Astrocyte (in vitro differentiated cells and primary cell): ENCODE data around the gene RRP1. TPM values are rescaled to one million over a fixed set of nuclear protein-coding genes. Genes with fewer than 3 reads are reported as not detected.
"Not testable (repeated sequence)": the region's sequence is repeated elsewhere in the genome, so short reads cannot be mapped to it uniquely, and the experiment has no call there.

Experiments used
- DNase-seq: peaks from one replicate; pipeline ENCODE4 v3.0.0-alpha.2; 2010; ENCODE audit warnings: low read depth
- FAIRE-seq: peaks from 2 replicates; lab custom pipeline; 2011; peaks lifted over from hg19 to GRCh38; lab: Jason Lieb, UNC
- H2AFZ ChIP-seq: 2 replicates; pipeline ENCODE4 v1.6.0; 2012; ENCODE audit warnings: low read depth, low read length, inconsistent platforms
- H3K27ac ChIP-seq: 2 replicates; pipeline ENCODE4 v1.5.1; 2011; ENCODE audit warnings: low read depth, low read length, inconsistent platforms
- H3K27me3 ChIP-seq: 2 replicates; pipeline ENCODE4 v1.6.0; 2011; ENCODE audit warnings: low read length, inconsistent platforms; ENCODE audit not compliant: insufficient read depth
- H3K36me3 ChIP-seq: 2 replicates; pipeline ENCODE4 v1.5.1; 2011; ENCODE audit warnings: low read length, inconsistent platforms; ENCODE audit not compliant: insufficient read depth
- H3K4me1 ChIP-seq: 2 replicates; pipeline ENCODE4 v1.5.1; 2011; ENCODE audit warnings: low read length, inconsistent platforms; ENCODE audit not compliant: insufficient read depth
- H3K4me2 ChIP-seq: 2 replicates; pipeline ENCODE4 v1.6.0; 2012; ENCODE audit warnings: low read length, inconsistent platforms
- H3K4me3 ChIP-seq: 2 replicates; pipeline ENCODE4 v1.5.1; 2011; ENCODE audit warnings: low read depth, mild to moderate bottlenecking, low read length, inconsistent platforms; ENCODE audit not compliant: insufficient read depth
- H3K79me2 ChIP-seq: 2 replicates; pipeline ENCODE4 v1.6.0; 2012; ENCODE audit warnings: mild to moderate bottlenecking, low read length, inconsistent platforms; ENCODE audit not compliant: insufficient read depth
- H3K9ac ChIP-seq: 2 replicates; pipeline ENCODE4 v1.6.0; 2012; ENCODE audit warnings: mild to moderate bottlenecking, low read length, inconsistent platforms
- H3K9me3 ChIP-seq: 2 replicates; pipeline ENCODE4 v1.5.1; 2012; ENCODE audit warnings: low read depth, mild to moderate bottlenecking, low read length, inconsistent platforms; ENCODE audit not compliant: insufficient read depth
- H4K20me1 ChIP-seq: 2 replicates; pipeline ENCODE4 v1.6.0; 2012; ENCODE audit warnings: low read length, inconsistent platforms; ENCODE audit not compliant: insufficient read depth
- H3K27ac Mint-ChIP-seq: one replicate; pipeline ENCODE4 v1.8.0; 2021; ENCODE audit warnings: mild to moderate bottlenecking, mixed read lengths; ENCODE audit not compliant: unreplicated experiment
- H3K27me3 Mint-ChIP-seq: one replicate; pipeline ENCODE4 v1.8.0; 2021; ENCODE audit warnings: low read depth, mixed read lengths; ENCODE audit not compliant: unreplicated experiment
- H3K36me3 Mint-ChIP-seq: one replicate; pipeline ENCODE4 v1.8.0; 2021; ENCODE audit warnings: low read depth, mixed read lengths; ENCODE audit not compliant: unreplicated experiment
- H3K4me1 Mint-ChIP-seq: one replicate; pipeline ENCODE4 v1.8.0; 2021; ENCODE audit warnings: low read depth, mixed read lengths; ENCODE audit not compliant: unreplicated experiment
- H3K4me3 Mint-ChIP-seq: one replicate; pipeline ENCODE4 v1.8.0; 2021; ENCODE audit warnings: mild to moderate bottlenecking, moderate library complexity, mixed read lengths; ENCODE audit not compliant: unreplicated experiment
- H3K9me3 Mint-ChIP-seq: one replicate; pipeline ENCODE4 v1.8.0; 2021; ENCODE audit warnings: mild to moderate bottlenecking, mixed read lengths; ENCODE audit not compliant: unreplicated experiment
- EZH2 ChIP-seq: IDR thresholded peaks from 2 replicates; pipeline ENCODE4 v1.6.1; 2012; ENCODE audit warnings: mild to moderate bottlenecking, low read length, inconsistent platforms; ENCODE audit not compliant: insufficient read depth
- total RNA-seq: library from RNA; stranded (reverse); gene quantifications from 2 replicates; pipeline ENCODE4 v1.2.1, GENCODE V29; 2021
- TF ChIP-seq, protein P1 (sequence below): IDR thresholded peaks from 2 replicates; pipeline ENCODE4 v1.5.1; 2011; ENCODE audit warnings: low read depth, mild to moderate bottlenecking, inconsistent platforms, low read length, moderate library complexity; ENCODE audit not compliant: insufficient read depth

The RRP1 gene
- total RNA-seq, 1 donor from 2014 or later, result 24.9 TPM

DNA sequence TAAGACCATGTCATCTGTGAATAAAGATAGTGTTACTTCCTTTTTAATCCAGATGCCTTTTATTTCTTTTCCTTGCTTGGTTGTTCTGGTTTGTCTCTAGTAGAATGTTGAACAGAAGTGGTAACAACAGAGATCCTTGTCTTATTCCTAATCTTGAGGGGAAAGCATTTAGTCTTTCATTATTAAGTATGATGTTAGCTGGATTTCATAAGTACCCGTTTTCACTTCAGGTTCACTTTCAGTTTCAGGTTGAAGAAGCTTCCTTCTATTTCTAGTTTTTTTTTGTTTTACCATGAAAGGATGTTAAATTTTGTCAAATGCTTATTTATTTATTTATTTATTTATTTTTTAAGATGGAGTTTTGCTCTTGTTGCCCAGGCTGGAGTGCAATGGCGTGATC is 53.4 kb downstream of the RRP1 start:
- Histone ChIP-seq H3K9ac (no peak overlapping the region), H3K27me3 (peaks cover 3% of the 10 kb centered on the region), H3K4me1 (no peaks in the 10 kb centered on the region), H3K4me3 (no peak overlapping the region), H3K36me3 (no peaks in the 10 kb centered on the region), H3K9me3 (no peaks in the 10 kb centered on the region), H2AFZ (no peak overlapping the region), H3K27ac (no peak overlapping the region), H3K79me2 (no peaks in the 10 kb centered on the region), H4K20me1 (no peaks in the 10 kb centered on the region), H3K4me2 (no peak overlapping the region)
- no peak for TF ChIP-seq EZH2
- TF ChIP-seq, protein P1, sequence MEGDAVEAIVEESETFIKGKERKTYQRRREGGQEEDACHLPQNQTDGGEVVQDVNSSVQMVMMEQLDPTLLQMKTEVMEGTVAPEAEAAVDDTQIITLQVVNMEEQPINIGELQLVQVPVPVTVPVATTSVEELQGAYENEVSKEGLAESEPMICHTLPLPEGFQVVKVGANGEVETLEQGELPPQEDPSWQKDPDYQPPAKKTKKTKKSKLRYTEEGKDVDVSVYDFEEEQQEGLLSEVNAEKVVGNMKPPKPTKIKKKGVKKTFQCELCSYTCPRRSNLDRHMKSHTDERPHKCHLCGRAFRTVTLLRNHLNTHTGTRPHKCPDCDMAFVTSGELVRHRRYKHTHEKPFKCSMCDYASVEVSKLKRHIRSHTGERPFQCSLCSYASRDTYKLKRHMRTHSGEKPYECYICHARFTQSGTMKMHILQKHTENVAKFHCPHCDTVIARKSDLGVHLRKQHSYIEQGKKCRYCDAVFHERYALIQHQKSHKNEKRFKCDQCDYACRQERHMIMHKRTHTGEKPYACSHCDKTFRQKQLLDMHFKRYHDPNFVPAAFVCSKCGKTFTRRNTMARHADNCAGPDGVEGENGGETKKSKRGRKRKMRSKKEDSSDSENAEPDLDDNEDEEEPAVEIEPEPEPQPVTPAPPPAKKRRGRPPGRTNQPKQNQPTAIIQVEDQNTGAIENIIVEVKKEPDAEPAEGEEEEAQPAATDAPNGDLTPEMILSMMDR, result no peak
- Mint-ChIP-seq H3K9me3 (peaks cover 5% of the 10 kb centered on the region), H3K36me3 (no peaks in the 10 kb centered on the region), H3K4me3 (no peak overlapping the region), H3K27ac (no peak overlapping the region), H3K4me1 (no peaks in the 10 kb centered on the region), H3K27me3 (peaks cover 2% of the 10 kb centered on the region)
- no peak for FAIRE-seq
- DNase-seq, result no peak

DNA sequence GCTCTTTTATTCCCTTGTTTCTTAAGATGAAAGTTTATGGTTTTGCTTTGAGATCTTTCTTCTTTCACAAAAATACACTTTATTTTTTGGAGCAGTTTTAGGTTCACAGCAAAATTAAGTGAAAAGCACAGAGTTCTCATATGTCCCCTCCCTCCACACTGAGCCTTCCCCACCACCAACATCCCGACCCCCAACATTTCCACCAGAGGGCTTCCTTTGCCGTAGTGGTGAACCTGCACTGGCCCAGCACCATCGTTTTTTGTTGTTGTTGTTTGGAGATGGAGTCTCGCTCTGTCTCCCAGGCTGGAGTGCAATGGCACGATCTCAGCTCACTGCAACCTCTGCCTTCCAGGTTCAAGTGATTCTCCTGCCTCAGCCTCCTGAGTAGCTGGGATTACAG is 55.5 kb downstream of the RRP1 start:
- not testable (repeated sequence) for H3K36me3 ChIP-seq, H3K27me3 Mint-ChIP-seq, H3K27ac ChIP-seq, H3K4me2 ChIP-seq, H3K36me3 Mint-ChIP-seq, H2AFZ ChIP-seq, H3K4me3 Mint-ChIP-seq, H3K9me3 ChIP-seq, H3K4me1 Mint-ChIP-seq, H3K4me3 ChIP-seq, FAIRE-seq, H3K4me1 ChIP-seq, H3K9ac ChIP-seq, H3K27me3 ChIP-seq, DNase-seq, H3K9me3 Mint-ChIP-seq, H4K20me1 ChIP-seq, H3K79me2 ChIP-seq, H3K27ac Mint-ChIP-seq

DNA sequence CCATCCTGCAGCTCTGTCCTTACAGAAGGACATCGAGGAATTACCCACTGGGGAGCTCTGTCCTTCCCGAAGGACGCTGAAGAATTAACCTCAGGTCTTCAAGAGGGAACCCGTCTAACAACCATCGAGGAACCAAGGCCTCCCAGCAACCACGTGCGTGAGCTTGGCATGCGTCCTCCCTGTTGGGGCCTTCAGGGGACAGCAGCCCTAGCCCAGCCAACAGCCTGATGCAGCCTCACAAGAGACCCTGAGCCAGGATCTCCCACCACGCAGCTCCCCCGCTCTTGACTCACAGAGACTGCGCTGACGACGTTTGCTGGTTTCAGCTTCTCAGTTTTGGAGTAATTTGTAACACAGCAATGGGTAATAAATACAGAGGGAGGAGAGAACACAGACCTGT is 56.0 kb downstream of the RRP1 start:
- H3K27me3 Mint-ChIP-seq, result peaks cover 7% of the 10 kb centered on the region
- Histone ChIP-seq H3K36me3 (no peaks in the 10 kb centered on the region), H4K20me1 (no peaks in the 10 kb centered on the region), H3K9me3 (no peaks in the 10 kb centered on the region), H3K4me2 (no peak overlapping the region), H2AFZ (no peak overlapping the region), H3K27ac (no peak overlapping the region), H3K4me3 (no peak overlapping the region), H3K27me3 (peaks cover 3% of the 10 kb centered on the region), H3K9ac (no peak overlapping the region), H3K4me1 (no peaks in the 10 kb centered on the region), H3K79me2 (no peaks in the 10 kb centered on the region)
- FAIRE-seq, result no peak
- no peaks in the 10 kb centered on the region for H3K4me1 Mint-ChIP-seq
- no peaks in the 10 kb centered on the region for H3K36me3 Mint-ChIP-seq
- TF ChIP-seq EZH2, result no peak
- TF ChIP-seq, protein P1, result no peak
- no peak for DNase-seq
- H3K27ac Mint-ChIP-seq, result no peak overlapping the region
- H3K4me3 Mint-ChIP-seq, result no peak overlapping the region
- H3K9me3 Mint-ChIP-seq, result peaks cover 10% of the 10 kb centered on the region
